ENCODE measurements around the gene LMAN2.

LMAN2 gene

GRCh38 chr5:177302354-177303110, 48.9 kb downstream of the LMAN2 start:
- DNase-seq = peak; percentile 32
- Histone ChIP-seq H3K4me1 (ENCODE audit: control insufficient read depth, insufficient read depth, low read depth, low read length) (peaks cover 22% of the 10 kb centered on the region), H3K23ac (ENCODE audit: low read length in 2 of 2) (peak overlapping the region in 1 of 2 experiments; percentile 23), H2BK120ac (ENCODE audit: low read depth, low read length) (peak overlapping the region; percentile 21), H3K9me3 (ENCODE audit: control insufficient read depth, low read length) (no peaks in the 10 kb centered on the region), H2BK15ac (ENCODE audit: low read depth, poor library complexity, severe bottlenecking) (no peak overlapping the region), H4K91ac (ENCODE audit: low read length) (no peak overlapping the region), H3K14ac (ENCODE audit: low read length in 2 of 2) (no peak overlapping the region), H3K27ac (ENCODE audit: low read length, poor library complexity, severe bottlenecking) (no peak overlapping the region), H3K18ac (ENCODE audit: low read depth in 1 of 2, low read length in 2 of 2) (no peak overlapping the region), H3K36me3 (ENCODE audit: control insufficient read depth in 1 of 2, insufficient read depth in 2 of 2, low read depth in 1 of 2, low read length in 2 of 2) (peaks cover 33 to 72% of the 10 kb centered on the region in 2 experiments), H2BK5ac (ENCODE audit: low read depth, low read length, poor library complexity, severe bottlenecking) (no peak overlapping the region), H3K79me1 (replicated peaks; ENCODE audit: low read length, poor library complexity, severe bottlenecking) (peaks cover 21% of the 10 kb centered on the region), H3K9ac (ENCODE audit: low read length) (peak overlapping the region; percentile 98), H2AK5ac (ENCODE audit: low read length, severe bottlenecking) (no peak overlapping the region), H3K4me3 (ENCODE audit: insufficient read depth in 1 of 2, low read depth in 1 of 2, low read length in 2 of 2) (peak overlapping the region; percentile 81 to 98), H2BK12ac (ENCODE audit: low read length in 2 of 2) (peak overlapping the region in 1 of 2 experiments; percentile 37), H3K27me3 (ENCODE audit: control insufficient read depth in 1 of 2, insufficient read depth in 1 of 2, low read length in 2 of 2) (no peaks in the 10 kb centered on the region), H4K8ac (ENCODE audit: low read length) (peak overlapping the region; percentile 4), H3K4ac (ENCODE audit: low read depth in 1 of 2, low read length in 2 of 2) (no peak overlapping the region), H2AFZ (ENCODE audit: low read depth, low read length) (no peak overlapping the region), H3K4me2 (ENCODE audit: low read length, poor library complexity, severe bottlenecking) (peak overlapping the region; percentile 45)
- WGBS = 46% methylated on average over 24 of the region's 24 CpGs

- Histone ChIP-seq H4K91ac (ENCODE audit: low read length) (no peak overlapping the region), H3K79me1 (replicated peaks; ENCODE audit: low read length, poor library complexity, severe bottlenecking) (peaks cover 16% of the 10 kb centered on the region), H3K27me3 (ENCODE audit: control insufficient read depth in 1 of 2, insufficient read depth in 1 of 2, low read length in 2 of 2) (no peaks in the 10 kb centered on the region), H2BK12ac (ENCODE audit: low read length in 2 of 2) (no peak overlapping the region), H3K4ac (ENCODE audit: low read depth in 1 of 2, low read length in 2 of 2) (no peak overlapping the region), H3K14ac (ENCODE audit: low read length in 2 of 2) (no peak overlapping the region), H3K9ac (ENCODE audit: low read length) (peak overlapping the region; percentile 98), H2BK15ac (ENCODE audit: low read depth, poor library complexity, severe bottlenecking) (no peak overlapping the region), H4K8ac (ENCODE audit: low read length) (no peak overlapping the region), H3K9me3 (ENCODE audit: control insufficient read depth, low read length) (no peaks in the 10 kb centered on the region), H3K27ac (ENCODE audit: low read length, poor library complexity, severe bottlenecking) (peak overlapping the region; percentile 5), H2BK5ac (ENCODE audit: low read depth, low read length, poor library complexity, severe bottlenecking) (no peak overlapping the region), H3K18ac (ENCODE audit: low read depth in 1 of 2, low read length in 2 of 2) (no peak overlapping the region), H2AFZ (ENCODE audit: low read depth, low read length) (no peak overlapping the region), H3K4me1 (ENCODE audit: control insufficient read depth, insufficient read depth, low read depth, low read length) (peaks cover 21% of the 10 kb centered on the region), H2AK5ac (ENCODE audit: low read length, severe bottlenecking) (no peak overlapping the region), H3K4me2 (ENCODE audit: low read length, poor library complexity, severe bottlenecking) (no peak overlapping the region), H2BK120ac (ENCODE audit: low read depth, low read length) (no peak overlapping the region), H3K36me3 (ENCODE audit: control insufficient read depth in 1 of 2, insufficient read depth in 2 of 2, low read depth in 1 of 2, low read length in 2 of 2) (peaks cover 29 to 72% of the 10 kb centered on the region in 2 experiments), H3K23ac (ENCODE audit: low read length in 2 of 2) (no peak overlapping the region), H3K4me3 (ENCODE audit: insufficient read depth in 1 of 2, low read depth in 1 of 2, low read length in 2 of 2) (peak overlapping the region in 1 of 2 experiments; percentile 98)
- no peak for DNase-seq
- WGBS = 95% methylated on average over 7 of the region's 7 CpGs
Measured at GRCh38 chr5:177301503-177302165, 49.8 kb downstream of the LMAN2 start.

GRCh38 chr5:177300951-177301350, 50.5 kb downstream of the LMAN2 start:
- Histone ChIP-seq H3K79me1 (replicated peaks; ENCODE audit: low read length, poor library complexity, severe bottlenecking) (peaks cover 23% of the 10 kb centered on the region), H3K27me3 (ENCODE audit: control insufficient read depth in 1 of 2, insufficient read depth in 1 of 2, low read length in 2 of 2) (no peaks in the 10 kb centered on the region), H3K27ac (ENCODE audit: low read length, poor library complexity, severe bottlenecking) (peak overlapping the region; percentile 18), H2BK5ac (ENCODE audit: low read depth, low read length, poor library complexity, severe bottlenecking) (no peak overlapping the region), H2AK5ac (ENCODE audit: low read length, severe bottlenecking) (no peak overlapping the region), H3K4me2 (ENCODE audit: low read length, poor library complexity, severe bottlenecking) (no peak overlapping the region), H2BK12ac (ENCODE audit: low read length in 2 of 2) (peak overlapping the region in 1 of 2 experiments; percentile 18), H3K4ac (ENCODE audit: low read depth in 1 of 2, low read length in 2 of 2) (no peak overlapping the region), H3K14ac (ENCODE audit: low read length in 2 of 2) (no peak overlapping the region), H3K4me1 (ENCODE audit: control insufficient read depth, insufficient read depth, low read depth, low read length) (peaks cover 21% of the 10 kb centered on the region), H4K8ac (ENCODE audit: low read length) (no peak overlapping the region), H2BK15ac (ENCODE audit: low read depth, poor library complexity, severe bottlenecking) (no peak overlapping the region), H2BK120ac (ENCODE audit: low read depth, low read length) (no peak overlapping the region), H3K9ac (ENCODE audit: low read length) (peak overlapping the region; percentile 59), H3K23ac (ENCODE audit: low read length in 2 of 2) (no peak overlapping the region), H2AFZ (ENCODE audit: low read depth, low read length) (no peak overlapping the region), H3K4me3 (ENCODE audit: insufficient read depth in 1 of 2, low read depth in 1 of 2, low read length in 2 of 2) (no peak overlapping the region), H3K36me3 (ENCODE audit: control insufficient read depth in 1 of 2, insufficient read depth in 2 of 2, low read depth in 1 of 2, low read length in 2 of 2) (peaks cover 29 to 72% of the 10 kb centered on the region in 2 experiments), H3K18ac (ENCODE audit: low read depth in 1 of 2, low read length in 2 of 2) (no peak overlapping the region), H4K91ac (ENCODE audit: low read length) (no peak overlapping the region), H3K9me3 (ENCODE audit: control insufficient read depth, low read length) (no peaks in the 10 kb centered on the region)
- DNase-seq = peak; percentile 21
- 100% methylated on average over 2 of the region's 2 CpGs for WGBS

GRCh38 chr5:177300236-177300880, 51.1 kb downstream of the LMAN2 start:
- Histone ChIP-seq H2AK5ac (ENCODE audit: low read length, severe bottlenecking) (no peak overlapping the region), H2BK12ac (ENCODE audit: low read length in 2 of 2) (no peak overlapping the region), H3K79me1 (replicated peaks; ENCODE audit: low read length, poor library complexity, severe bottlenecking) (peaks cover 25% of the 10 kb centered on the region), H2BK120ac (ENCODE audit: low read depth, low read length) (no peak overlapping the region), H2BK5ac (ENCODE audit: low read depth, low read length, poor library complexity, severe bottlenecking) (no peak overlapping the region), H2AFZ (ENCODE audit: low read depth, low read length) (no peak overlapping the region), H3K27me3 (ENCODE audit: control insufficient read depth in 1 of 2, insufficient read depth in 1 of 2, low read length in 2 of 2) (no peaks in the 10 kb centered on the region), H2BK15ac (ENCODE audit: low read depth, poor library complexity, severe bottlenecking) (no peak overlapping the region), H3K9me3 (ENCODE audit: control insufficient read depth, low read length) (no peaks in the 10 kb centered on the region), H3K4ac (ENCODE audit: low read depth in 1 of 2, low read length in 2 of 2) (peak overlapping the region in 1 of 2 experiments; percentile 76), H3K9ac (ENCODE audit: low read length) (peak overlapping the region; percentile 59), H3K27ac (ENCODE audit: low read length, poor library complexity, severe bottlenecking) (peak overlapping the region; percentile 42), H4K8ac (ENCODE audit: low read length) (no peak overlapping the region), H3K36me3 (ENCODE audit: control insufficient read depth in 1 of 2, insufficient read depth in 2 of 2, low read depth in 1 of 2, low read length in 2 of 2) (peaks cover 30 to 72% of the 10 kb centered on the region in 2 experiments), H3K23ac (ENCODE audit: low read length in 2 of 2) (no peak overlapping the region), H3K4me1 (ENCODE audit: control insufficient read depth, insufficient read depth, low read depth, low read length) (peaks cover 21% of the 10 kb centered on the region), H4K91ac (ENCODE audit: low read length) (no peak overlapping the region), H3K4me3 (ENCODE audit: insufficient read depth in 1 of 2, low read depth in 1 of 2, low read length in 2 of 2) (no peak overlapping the region), H3K14ac (ENCODE audit: low read length in 2 of 2) (no peak overlapping the region), H3K4me2 (ENCODE audit: low read length, poor library complexity, severe bottlenecking) (no peak overlapping the region), H3K18ac (ENCODE audit: low read depth in 1 of 2, low read length in 2 of 2) (no peak overlapping the region)
- DNase-seq = peak; percentile 94
- 60% methylated on average over 1 of the region's 4 CpGs for WGBS
